HuH-7 (cell line): ENCODE results near the gene CREB3L1.
"Not testable (repeated sequence)": the region's sequence is repeated elsewhere in the genome, so short reads cannot be mapped to it uniquely, and the experiment has no call there.

Experiments used
- DNase-seq: peaks from one replicate; pipeline ENCODE4 v3.0.0; 2011; ENCODE audit warnings: low spot score

Gene CREB3L1

GRCh38 chr11:46296528-46297448, 19.3 kb downstream of the CREB3L1 start:
- DNase-seq, result peak; percentile 59

GRCh38 chr11:46298699-46299433, 21.4 kb downstream of the CREB3L1 start:
- DNase-seq, result no peak

- no peak for DNase-seq
Observed at GRCh38 chr11:46299451-46299961, 22.0 kb downstream of the CREB3L1 start.

- no peak for DNase-seq
Observed at GRCh38 chr11:46300270-46300669, 22.8 kb downstream of the CREB3L1 start.

- no peak for DNase-seq
Observed at GRCh38 chr11:46302866-46303265, 25.4 kb downstream of the CREB3L1 start.

GRCh38 chr11:46304036-46304435, 26.6 kb downstream of the CREB3L1 start:
- not testable (repeated sequence) for DNase-seq

GRCh38 chr11:46304605-46305179, 27.2 kb downstream of the CREB3L1 start:
- DNase-seq, result no peak

GRCh38 chr11:46305295-46305694, 27.8 kb downstream of the CREB3L1 start:
- peak; percentile 52 for DNase-seq

- no peak for DNase-seq
Observed at GRCh38 chr11:46306296-46306853, 28.9 kb downstream of the CREB3L1 start.

GRCh38 chr11:46307369-46307768, 29.9 kb downstream of the CREB3L1 start:
- no peak for DNase-seq

GRCh38 chr11:46307785-46308341, 30.4 kb downstream of the CREB3L1 start:
- no peak for DNase-seq

GRCh38 chr11:46308631-46309419, 31.4 kb downstream of the CREB3L1 start:
- DNase-seq, result peak; percentile 94

- no peak for DNase-seq
Observed at GRCh38 chr11:46309814-46310259, 32.4 kb downstream of the CREB3L1 start.

GRCh38 chr11:46315033-46315738, 37.7 kb downstream of the CREB3L1 start:
- DNase-seq, result peak; percentile 97

- no peak for DNase-seq
Observed at GRCh38 chr11:46315783-46316563, 38.5 kb downstream of the CREB3L1 start.

- DNase-seq, result no peak
Observed at GRCh38 chr11:46319074-46319453, 41.6 kb downstream of the CREB3L1 start.

- DNase-seq, result no peak
Observed at GRCh38 chr11:46321757-46322156, 44.3 kb downstream of the CREB3L1 start.

- DNase-seq, result no peak
Observed at GRCh38 chr11:46322759-46323158, 45.3 kb downstream of the CREB3L1 start.

GRCh38 chr11:46326813-46327416, 49.5 kb downstream of the CREB3L1 start:
- no peak for DNase-seq
